ENCODE measurements around the gene OR51B2. TPM values are rescaled to one million over a fixed set of nuclear protein-coding genes. Genes with fewer than 3 reads are reported as not detected.
"Not testable (repeated sequence)": the region's sequence is repeated elsewhere in the genome, so short reads cannot be mapped to it uniquely, and the experiment has no call there.

OR51B2 gene
- total RNA-seq, 3 donors from 2014 or later = not detected

DNA sequence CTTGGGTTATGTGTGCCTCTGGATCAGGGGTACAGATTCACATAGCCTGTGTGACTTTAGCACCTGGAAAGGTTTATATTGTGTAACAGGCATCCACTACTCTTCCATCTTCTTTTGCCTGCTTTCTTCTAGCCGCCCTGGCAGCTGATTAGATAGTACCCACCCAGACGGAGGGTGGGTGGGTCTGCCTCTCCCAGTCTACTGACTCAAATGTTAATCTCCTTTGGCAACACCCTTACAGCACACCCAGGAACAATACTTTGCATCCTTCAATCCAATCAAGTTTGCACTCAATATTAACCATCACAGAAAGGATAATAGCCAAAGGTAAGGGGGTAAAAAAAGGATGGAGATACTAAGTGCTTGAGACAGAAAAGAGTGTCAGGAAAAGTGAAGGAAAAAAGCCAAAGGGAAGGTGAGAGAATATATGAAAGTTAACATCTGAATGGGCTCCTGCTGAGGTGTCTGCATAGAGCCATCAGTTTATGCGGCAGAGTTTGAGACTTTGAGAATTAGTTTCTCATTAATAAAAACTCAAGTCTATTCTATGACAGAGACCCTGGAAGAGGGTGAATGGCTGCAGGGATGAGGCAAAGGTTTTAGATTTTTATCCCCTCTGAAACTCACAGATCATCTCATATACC lies 24.6 kb upstream of the OR51B2 start:
- TF ChIP-seq, protein P1, sequence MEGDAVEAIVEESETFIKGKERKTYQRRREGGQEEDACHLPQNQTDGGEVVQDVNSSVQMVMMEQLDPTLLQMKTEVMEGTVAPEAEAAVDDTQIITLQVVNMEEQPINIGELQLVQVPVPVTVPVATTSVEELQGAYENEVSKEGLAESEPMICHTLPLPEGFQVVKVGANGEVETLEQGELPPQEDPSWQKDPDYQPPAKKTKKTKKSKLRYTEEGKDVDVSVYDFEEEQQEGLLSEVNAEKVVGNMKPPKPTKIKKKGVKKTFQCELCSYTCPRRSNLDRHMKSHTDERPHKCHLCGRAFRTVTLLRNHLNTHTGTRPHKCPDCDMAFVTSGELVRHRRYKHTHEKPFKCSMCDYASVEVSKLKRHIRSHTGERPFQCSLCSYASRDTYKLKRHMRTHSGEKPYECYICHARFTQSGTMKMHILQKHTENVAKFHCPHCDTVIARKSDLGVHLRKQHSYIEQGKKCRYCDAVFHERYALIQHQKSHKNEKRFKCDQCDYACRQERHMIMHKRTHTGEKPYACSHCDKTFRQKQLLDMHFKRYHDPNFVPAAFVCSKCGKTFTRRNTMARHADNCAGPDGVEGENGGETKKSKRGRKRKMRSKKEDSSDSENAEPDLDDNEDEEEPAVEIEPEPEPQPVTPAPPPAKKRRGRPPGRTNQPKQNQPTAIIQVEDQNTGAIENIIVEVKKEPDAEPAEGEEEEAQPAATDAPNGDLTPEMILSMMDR (IDR thresholded peaks at IDR 0.05) = no peak
- ATAC-seq (no peak), DNase-seq (no peak)
- Histone ChIP-seq H3K4me1 (ENCODE audit: low read depth) (no peaks in the 10 kb centered on the region), H3K36me3 (ENCODE audit: low read depth) (no peaks in the 10 kb centered on the region), H3K9me3 (no peaks in the 10 kb centered on the region), H3K4me3 (no peak overlapping the region)
- intact Hi-C loops (cut with DNase I, micrococcal nuclease) = no loop called here

DNA sequence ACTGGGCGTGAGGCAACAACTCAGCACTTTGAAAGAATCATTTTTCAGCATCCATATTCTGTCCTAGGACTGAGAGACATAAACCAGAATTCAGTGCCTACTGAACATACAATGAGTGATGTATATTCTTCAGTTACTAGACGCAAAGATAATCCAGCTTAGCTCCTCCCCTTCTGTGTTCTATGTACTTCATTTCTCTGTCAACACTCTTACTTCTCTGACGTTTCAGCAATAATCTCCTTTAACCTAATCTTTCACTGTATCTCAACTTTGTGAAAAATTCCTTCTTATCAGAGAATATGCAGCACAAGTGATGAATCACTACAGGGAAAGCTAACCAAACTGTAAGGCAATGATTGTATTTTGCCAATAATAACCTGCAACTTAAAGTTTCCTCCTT lies 21.7 kb upstream of the OR51B2 start:
- intact Hi-C loops (cut with DNase I, micrococcal nuclease) = no loop called here
- H3K9me3 ChIP-seq = no peaks in the 10 kb centered on the region
- DNase-seq = no peak

DNA sequence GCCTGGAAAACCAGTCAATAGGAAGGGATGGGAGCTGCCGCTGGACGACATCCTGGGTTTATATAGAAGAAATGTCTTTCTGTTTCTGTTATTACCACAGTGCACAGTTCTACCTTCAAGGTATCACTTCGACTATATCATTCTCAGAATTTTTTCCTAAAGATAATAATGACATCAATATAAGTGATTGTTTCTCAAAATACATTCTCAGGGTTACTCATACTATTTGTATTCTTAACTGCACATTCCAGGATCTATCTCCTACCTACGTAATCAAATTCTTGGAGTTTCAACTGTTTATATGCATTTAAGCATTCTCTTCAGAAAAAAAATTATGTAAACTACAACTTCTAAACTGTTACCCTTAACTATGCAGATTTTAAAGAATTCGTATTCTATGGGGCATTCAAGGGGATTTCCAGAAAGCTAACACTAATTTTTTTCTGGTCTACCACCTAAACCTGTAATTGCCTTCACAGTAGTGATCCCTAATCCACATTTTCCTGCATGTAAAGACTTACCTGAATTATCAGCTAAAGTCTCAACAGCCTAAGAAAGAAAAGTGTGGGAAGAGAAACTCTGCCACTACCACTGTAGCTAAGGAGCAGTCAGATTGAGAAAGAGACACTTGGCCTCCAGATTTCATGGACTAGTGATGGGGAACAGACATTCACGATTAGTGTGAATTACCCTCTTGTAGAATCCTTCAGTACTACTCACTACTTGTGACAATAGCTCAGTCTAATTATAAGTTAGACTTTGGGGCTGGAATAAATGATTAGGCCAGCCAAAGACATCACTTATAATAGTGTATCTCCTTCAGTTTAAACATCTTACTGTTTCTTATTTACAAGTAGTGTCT lies 19.6 kb upstream of the OR51B2 start, which contains the start of gene OR51B5:
Gene OR51B5 (minus strand): TSS at position 51 of the 862 bp plus-strand sequence. CDS start 0 bp downstream, at position 51.
- no peaks in the 10 kb centered on the region for H3K9me3 ChIP-seq
- TF ChIP-seq, protein P1 (IDR thresholded peaks at IDR 0.05) = no peak
- H3K36me3 ChIP-seq (ENCODE audit: low read depth) = no peaks in the 10 kb centered on the region
- ATAC-seq = no peak
- DNase-seq = no peak
- intact Hi-C loops (cut with DNase I, micrococcal nuclease) = no loop called here
- no peaks in the 10 kb centered on the region for H3K4me1 ChIP-seq (ENCODE audit: low read depth)
- no peak within 1 kb of the TSS for H3K4me3 ChIP-seq

More for the DNA sequence above, 21.7 kb upstream of the OR51B2 start:
- ATAC-seq = no peak
- H3K36me3 ChIP-seq (ENCODE audit: low read depth) = no peaks in the 10 kb centered on the region
- no peak overlapping the region for H3K4me3 ChIP-seq
- no peaks in the 10 kb centered on the region for H3K4me1 ChIP-seq (ENCODE audit: low read depth)
- TF ChIP-seq, protein P1 (IDR thresholded peaks at IDR 0.05) = no peak

DNA sequence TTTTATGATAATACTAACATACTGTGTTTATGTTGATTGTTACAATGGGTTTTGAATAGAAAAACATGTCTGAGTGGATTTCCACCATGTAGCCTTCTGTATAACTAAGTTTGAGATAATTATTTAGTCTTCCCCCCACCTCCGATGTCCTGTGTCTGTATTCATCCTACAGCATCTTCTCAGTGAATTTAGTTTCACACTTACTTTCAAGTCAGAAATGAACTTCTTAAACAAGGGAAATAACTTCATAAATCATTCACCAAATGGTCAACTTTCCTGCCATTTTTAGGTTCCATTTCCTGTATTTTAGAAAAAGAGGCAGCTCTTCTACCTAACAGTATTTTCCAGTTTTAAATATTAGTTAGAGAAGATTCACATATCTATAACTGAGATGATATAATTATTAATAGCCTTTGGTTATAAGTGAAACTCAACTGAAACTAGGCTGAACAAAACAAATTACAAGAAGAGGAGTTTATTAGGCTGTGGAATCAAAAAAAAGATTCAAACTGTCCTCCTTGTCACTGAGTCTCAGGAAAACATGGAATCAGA lies 15.8 kb upstream of the OR51B2 start:
- TF ChIP-seq, protein P1 (IDR thresholded peaks at IDR 0.05) = no peak
- DNase-seq (no peak), ATAC-seq (no peak)
- H3K4me1 ChIP-seq (ENCODE audit: low read depth) = no peaks in the 10 kb centered on the region
- H3K4me3 ChIP-seq = no peak overlapping the region
- no peaks in the 10 kb centered on the region for H3K9me3 ChIP-seq
- H3K36me3 ChIP-seq (ENCODE audit: low read depth) = no peaks in the 10 kb centered on the region
- intact Hi-C loops (cut with DNase I, micrococcal nuclease) = no loop called here

DNA sequence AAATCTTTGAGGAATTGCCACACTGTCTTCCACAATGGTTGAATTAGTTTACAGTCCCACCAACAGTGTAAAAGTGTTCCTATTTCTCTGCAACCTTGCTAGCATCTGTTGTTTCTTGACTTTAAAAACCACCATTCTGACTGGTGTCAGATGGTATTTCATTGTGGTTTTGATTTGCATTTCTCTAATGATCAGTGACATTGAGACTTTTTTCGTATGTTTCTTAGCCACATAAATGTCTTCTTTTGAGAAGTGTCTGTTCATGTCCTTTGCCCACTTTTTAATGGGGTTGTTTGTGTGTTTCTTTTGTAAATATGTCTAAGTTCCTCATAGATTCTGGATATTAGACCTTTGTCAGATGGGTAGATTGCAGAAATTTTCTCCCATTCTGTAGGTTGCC lies 13.2 kb upstream of the OR51B2 start:
- ATAC-seq; intact Hi-C loops (cut with DNase I, micrococcal nuclease); H3K36me3 ChIP-seq (ENCODE audit: low read depth); H3K4me1 ChIP-seq (ENCODE audit: low read depth); H3K4me3 ChIP-seq; H3K9me3 ChIP-seq; DNase-seq: not testable (repeated sequence)

DNA sequence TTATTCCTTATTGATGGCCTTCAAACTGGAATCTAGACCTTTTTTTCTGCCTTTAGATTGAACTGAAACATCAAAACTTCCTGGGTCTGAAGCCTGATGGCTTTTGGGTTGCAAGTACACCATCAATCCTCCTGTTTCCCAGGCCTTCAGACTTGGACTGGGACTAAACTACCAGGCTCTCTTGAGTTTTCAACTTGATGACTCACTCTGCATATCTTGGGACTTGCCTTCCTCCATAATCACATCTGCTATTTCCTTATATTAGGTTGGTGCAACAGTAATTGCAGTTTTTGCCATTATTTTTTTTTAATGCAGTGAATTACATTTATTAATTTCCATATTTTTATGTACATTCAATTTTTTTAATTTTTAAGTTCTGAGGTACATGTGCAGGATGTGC lies 12.2 kb upstream of the OR51B2 start:
- intact Hi-C loops (cut with DNase I, micrococcal nuclease) = no loop called here
- no peaks in the 10 kb centered on the region for H3K9me3 ChIP-seq
- ATAC-seq = no peak
- H3K4me1 ChIP-seq (ENCODE audit: low read depth) = no peaks in the 10 kb centered on the region
- no peak for DNase-seq
- H3K4me3 ChIP-seq = no peak overlapping the region
- H3K36me3 ChIP-seq (ENCODE audit: low read depth) = no peaks in the 10 kb centered on the region
- TF ChIP-seq, protein P1 (IDR thresholded peaks at IDR 0.05) = no peak
